Raji (cell line): ENCODE results near the gene S100A2.
A peak's percentile ranks its signal among the peaks of the same experiment; 100 is the strongest.

Experiments
- POLR2A ChIP-seq: IDR thresholded peaks from 2 replicates; pipeline ENCODE4 v1.6.1; 2011; ENCODE audit warnings: low read depth, low read length, control low read depth; ENCODE audit not compliant: insufficient read depth

The S100A2 gene

GRCh38 chr1:153599847-153600246 lies 34.2 kb upstream of the S100A2 start:
- TF ChIP-seq POLR2A = no peak

- peak; percentile 61 for TF ChIP-seq POLR2A
These were observed 32.9 kb upstream of the S100A2 start for GRCh38 chr1:153598309-153599172.

- TF ChIP-seq POLR2A = no peak
These were observed 31.6 kb upstream of the S100A2 start for GRCh38 chr1:153597206-153597605.

GRCh38 chr1:153592748-153593147 lies 27.1 kb upstream of the S100A2 start:
- TF ChIP-seq POLR2A = no peak

- no peak for TF ChIP-seq POLR2A
These were observed 22.8 kb upstream of the S100A2 start for GRCh38 chr1:153588482-153588881.

GRCh38 chr1:153587314-153587713 lies 21.7 kb upstream of the S100A2 start:
- TF ChIP-seq POLR2A = no peak

GRCh38 chr1:153586347-153586746 lies 20.7 kb upstream of the S100A2 start:
- TF ChIP-seq POLR2A = no peak

GRCh38 chr1:153585006-153585405 lies 19.4 kb upstream of the S100A2 start:
- no peak for TF ChIP-seq POLR2A

GRCh38 chr1:153583976-153584375 lies 18.3 kb upstream of the S100A2 start:
- no peak for TF ChIP-seq POLR2A

- no peak for TF ChIP-seq POLR2A
These were observed 13.3 kb upstream of the S100A2 start for GRCh38 chr1:153578936-153579335.

- no peak for TF ChIP-seq POLR2A
These were observed 12.8 kb upstream of the S100A2 start for GRCh38 chr1:153578490-153578889.

GRCh38 chr1:153577624-153578051 lies 12.0 kb upstream of the S100A2 start:
- no peak for TF ChIP-seq POLR2A

- TF ChIP-seq POLR2A = no peak
These were observed 11.5 kb upstream of the S100A2 start for GRCh38 chr1:153577138-153577537.

GRCh38 chr1:153573351-153573750 lies 7.7 kb upstream of the S100A2 start:
- no peak for TF ChIP-seq POLR2A

- TF ChIP-seq POLR2A = no peak
These were observed 6.9 kb upstream of the S100A2 start for GRCh38 chr1:153572569-153573015.

- TF ChIP-seq POLR2A = no peak
These were observed 6.1 kb upstream of the S100A2 start for GRCh38 chr1:153571706-153572105.

- TF ChIP-seq POLR2A = no peak
These were observed 5.2 kb upstream of the S100A2 start for GRCh38 chr1:153570874-153571273.

- TF ChIP-seq POLR2A = no peak
These were observed 3.8 kb upstream of the S100A2 start for GRCh38 chr1:153569465-153569864.
